ENCODE measurements around the gene NFIB.

- no peak for TF ChIP-seq CTCF (conservative IDR thresholded peaks at IDR 0.05; ENCODE audit: low read depth, low read length)
- TF ChIP-seq POLR2A (IDR thresholded peaks at IDR 0.05; ENCODE audit: low read depth, low read length), result no peak
- no peak for TF ChIP-seq RAD21 (IDR thresholded peaks at IDR 0.05; ENCODE audit: low read length)
- TF ChIP-seq USF2 (IDR thresholded peaks at IDR 0.05; ENCODE audit: low read depth, low read length), result no peak
- no peak for TF ChIP-seq RFX5 (IDR thresholded peaks at IDR 0.05; ENCODE audit: low read depth, low read length)
Observed at GRCh38 chr9:14278291-14278721, 35.6 kb downstream of the NFIB start.
